Measurements from ENCODE around the gene ZACN. TPM values are rescaled to one million over a fixed set of nuclear protein-coding genes. Genes with fewer than 3 reads are reported as not detected.
A peak's percentile ranks its signal among the peaks of the same experiment; 100 is the strongest.
"Not testable (repeated sequence)": the region's sequence is repeated elsewhere in the genome, so short reads cannot be mapped to it uniquely, and the experiment has no call there.

ZACN gene
- total RNA-seq, 4 donors from 2014 or later, result 2.2 TPM; not detected in 3

GRCh38 chr17:76075364-76076145 lies 3.4 kb upstream of the ZACN start:
- no peak overlapping the region for H3K4me3 ChIP-seq (replicated peaks in 1 of 3)

GRCh38 chr17:76076146-76076764 lies 2.7 kb upstream of the ZACN start:
- WGBS, 2 donors, result 6% methylated on average over 28 of the region's 41 CpGs; no CpG with 5 or more reads in 1 of the 2 donors

More at GRCh38 chr17:76075364-76076145, 3.4 kb upstream of the ZACN start:
- H3K9me3 ChIP-seq, result no peaks in the 10 kb centered on the region
- intact Hi-C loops (cut with DNase I), result no loop called here
- peaks cover 32 to 59% of the 10 kb centered on the region in 2 donors for H3K4me1 ChIP-seq
- no peak overlapping the region for H3K27ac ChIP-seq
- peak; percentile 30 to 39 for DNase-seq
- H3K36me3 ChIP-seq, result no peaks in the 10 kb centered on the region
- H3K27me3 ChIP-seq, result peaks cover 26% of the 10 kb centered on the region
- 4 to 5% methylated on average over 34 to 46 of the region's 48 CpGs for WGBS, 2 donors
- no peak for TF ChIP-seq POLR2A (IDR thresholded peaks at IDR 0.05)
- no peak for TF ChIP-seq CTCF (IDR thresholded peaks at IDR 0.05)

GRCh38 chr17:76076765-76077583 lies 2.0 kb upstream of the ZACN start:
- Histone ChIP-seq H3K4me3 (replicated peaks in 1 of 3) (no peak overlapping the region), H3K27me3 (peaks cover 26% of the 10 kb centered on the region), H3K36me3 (no peaks in the 10 kb centered on the region), H3K9me3 (no peaks in the 10 kb centered on the region), H3K27ac (no peak overlapping the region), H3K4me1 (peaks cover 23 to 50% of the 10 kb centered on the region in 2 donors)
- no peak for DNase-seq
- TF ChIP-seq CTCF (IDR thresholded peaks at IDR 0.05), result no peak
- no peak for TF ChIP-seq POLR2A (IDR thresholded peaks at IDR 0.05)
- intact Hi-C loops (cut with DNase I), result no loop called here
- 5 to 17% methylated on average over 6 to 52 of the region's 82 CpGs for WGBS, 2 donors

More at GRCh38 chr17:76076146-76076764, 2.7 kb upstream of the ZACN start:
- no peak overlapping the region for H3K27ac ChIP-seq
- no peak for DNase-seq
- intact Hi-C loops (cut with DNase I), result no loop called here
- H3K27me3 ChIP-seq, result peaks cover 26% of the 10 kb centered on the region
- no peak for TF ChIP-seq CTCF (IDR thresholded peaks at IDR 0.05)
- no peak for TF ChIP-seq POLR2A (IDR thresholded peaks at IDR 0.05)
- H3K9me3 ChIP-seq, result no peaks in the 10 kb centered on the region
- no peak overlapping the region for H3K4me3 ChIP-seq (replicated peaks in 1 of 3)
- peaks cover 28 to 55% of the 10 kb centered on the region in 2 donors for H3K4me1 ChIP-seq
- no peaks in the 10 kb centered on the region for H3K36me3 ChIP-seq

- no peak for TF ChIP-seq CTCF (IDR thresholded peaks at IDR 0.05)
- TF ChIP-seq POLR2A (IDR thresholded peaks at IDR 0.05), result no peak
- Histone ChIP-seq H3K27ac (no peak overlapping the region), H3K4me3 (replicated peaks in 1 of 3) (no peak overlapping the region), H3K9me3 (no peaks in the 10 kb centered on the region), H3K27me3 (peaks cover 26% of the 10 kb centered on the region), H3K4me1 (peaks cover 22 to 50% of the 10 kb centered on the region in 2 donors), H3K36me3 (no peaks in the 10 kb centered on the region)
- 12 to 19% methylated on average over 12 of the region's 12 CpGs for WGBS, 2 donors
- intact Hi-C loops (cut with DNase I), result no loop called here
- DNase-seq, result peak; percentile 62 to 72
These were observed 1.3 kb upstream of the ZACN start for GRCh38 chr17:76077584-76078110.

GRCh38 chr17:76078370-76078769 lies 612 bp upstream of the ZACN start:
- H3K4me3 ChIP-seq (replicated peaks in 1 of 3); DNase-seq; H3K36me3 ChIP-seq; H3K27ac ChIP-seq; H3K9me3 ChIP-seq; intact Hi-C loops (cut with DNase I): not testable (repeated sequence)
- H3K4me1 ChIP-seq, result peaks cover 18 to 45% of the 10 kb centered on the region in 2 donors
- WGBS, 2 donors, result 29 to 38% methylated on average over 5 of the region's 5 CpGs
- H3K27me3 ChIP-seq, result peaks cover 26% of the 10 kb centered on the region
